HG02623 (cell line): ENCODE results near the gene NEURL1B.

Experiments
- ATAC-seq: cut with Tn5 transposase; IDR thresholded peaks from one replicate; pipeline ENCODE4 v1.9.1; 2021; ENCODE audit warnings: moderate library complexity; ENCODE audit not compliant: unreplicated experiment

The NEURL1B gene

GRCh38 chr5:172608773-172609172 lies 32.3 kb upstream of the NEURL1B start:
- no peak for ATAC-seq

GRCh38 chr5:172610643-172611042 lies 30.4 kb upstream of the NEURL1B start:
- ATAC-seq = no peak

GRCh38 chr5:172611913-172612312 lies 29.1 kb upstream of the NEURL1B start:
- no peak for ATAC-seq

GRCh38 chr5:172612771-172613170 lies 28.3 kb upstream of the NEURL1B start:
- ATAC-seq = no peak

GRCh38 chr5:172616136-172616535 lies 24.9 kb upstream of the NEURL1B start:
- no peak for ATAC-seq

- no peak for ATAC-seq
Measured at GRCh38 chr5:172616730-172617129, 24.3 kb upstream of the NEURL1B start.

GRCh38 chr5:172617817-172618216 lies 23.2 kb upstream of the NEURL1B start:
- no peak for ATAC-seq

- no peak for ATAC-seq
Measured at GRCh38 chr5:172618574-172619365, 22.3 kb upstream of the NEURL1B start.

GRCh38 chr5:172620506-172620905 lies 20.6 kb upstream of the NEURL1B start:
- ATAC-seq = no peak

GRCh38 chr5:172622091-172623046 lies 18.7 kb upstream of the NEURL1B start:
- no peak for ATAC-seq

GRCh38 chr5:172623313-172623980 lies 17.6 kb upstream of the NEURL1B start:
- no peak for ATAC-seq

- ATAC-seq = no peak
Measured at GRCh38 chr5:172624083-172624995, 16.7 kb upstream of the NEURL1B start.

- no peak for ATAC-seq
Measured at GRCh38 chr5:172624996-172625964, 15.8 kb upstream of the NEURL1B start.

- ATAC-seq = no peak
Measured at GRCh38 chr5:172626031-172626581, 15.0 kb upstream of the NEURL1B start.

- ATAC-seq = no peak
Measured at GRCh38 chr5:172630082-172630481, 11.0 kb upstream of the NEURL1B start.

GRCh38 chr5:172630482-172630881 lies 10.6 kb upstream of the NEURL1B start:
- no peak for ATAC-seq

GRCh38 chr5:172630986-172631385 lies 10.1 kb upstream of the NEURL1B start:
- ATAC-seq = no peak

- ATAC-seq = no peak
Measured at GRCh38 chr5:172632346-172633092, 8.5 kb upstream of the NEURL1B start.
